Stimulated activated naive CD8-positive, alpha-beta T cell treated with anti-CD3 and anti-CD28 coated beads, Interleukin-15, Interleukin-2, amounts not matched to agents 100 U/mL and 50 U/mL, for 24 hours (primary cell): ENCODE data around the gene FAM229A.
"Not testable (repeated sequence)": the region's sequence is repeated elsewhere in the genome, so short reads cannot be mapped to it uniquely, and the experiment has no call there.

Source experiments
- ATAC-seq: fragments of 150-1000 bp; cut with Tn5 transposase; one replicate; pipeline ENCODE4 v1.10.0; 2021
- DNase-seq: peaks from one replicate; pipeline ENCODE4 v3.0.0; 2021

FAM229A gene

DNA sequence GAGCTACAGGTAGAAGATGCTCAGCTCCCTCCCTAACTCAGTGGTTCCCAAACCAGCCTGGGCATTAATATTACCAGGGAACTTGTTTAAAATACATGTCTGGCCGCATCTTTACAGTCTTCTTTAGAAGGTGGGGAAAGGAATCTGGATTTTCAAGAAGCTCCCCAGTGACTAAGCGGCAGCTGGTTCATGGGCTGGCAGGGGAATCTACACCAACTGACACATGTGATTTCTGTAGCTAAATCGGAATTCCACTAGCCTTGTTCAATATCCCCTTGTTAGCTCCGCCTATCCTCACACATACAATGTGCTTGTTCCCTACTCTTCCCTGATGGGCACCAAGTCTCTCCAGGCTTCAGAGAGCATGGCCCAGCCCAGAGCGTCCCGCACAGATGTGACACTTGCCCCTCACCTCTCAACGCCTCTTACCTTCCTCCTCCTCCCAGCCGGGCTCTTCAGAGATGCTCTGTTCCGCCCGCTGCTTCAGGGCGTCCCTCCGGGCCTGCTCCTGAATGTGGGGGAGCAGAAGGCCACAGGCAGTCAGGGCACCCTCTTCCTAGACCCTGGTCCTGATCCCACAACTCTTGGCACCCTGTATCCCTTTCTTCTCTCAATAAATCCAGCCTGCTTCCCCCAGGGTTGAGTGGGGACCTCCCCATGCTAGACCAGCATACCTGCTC is 15.4 kb upstream of the FAM229A start:
- ATAC-seq (no peak), DNase-seq (no peak)

DNA sequence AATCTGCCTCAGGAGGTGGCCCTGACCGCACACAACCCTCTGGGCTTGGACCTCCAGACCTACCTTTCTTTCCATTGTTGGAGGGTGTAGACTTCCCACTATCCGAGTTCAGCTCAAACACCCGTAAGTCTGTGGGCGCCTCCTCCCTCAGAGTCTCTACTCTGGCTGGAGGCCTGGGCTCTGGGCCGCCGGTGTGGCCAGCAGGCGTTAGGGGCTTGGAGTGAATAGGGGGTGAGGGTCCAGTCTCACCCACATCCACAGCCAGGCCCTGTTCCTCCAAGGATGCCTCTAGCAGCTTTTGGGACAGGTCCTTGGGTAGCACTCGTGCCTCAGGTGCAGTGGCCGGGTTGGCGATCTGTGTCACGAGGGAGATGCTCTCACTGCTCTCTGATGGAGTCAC is 13.9 kb upstream of the FAM229A start:
- no peak for ATAC-seq
- no peak for DNase-seq

- no peak for ATAC-seq
These were observed 11.8 kb upstream of the FAM229A start for GRCh38 chr1:32373996-32374592.

GRCh38 chr1:32372149-32372756 is 10.0 kb upstream of the FAM229A start:
- DNase-seq (peak; percentile 31), ATAC-seq (peak; percentile 83)

More at GRCh38 chr1:32373996-32374592, 11.8 kb upstream of the FAM229A start:
- no peak for DNase-seq

GRCh38 chr1:32367912-32368635 is 5.8 kb upstream of the FAM229A start:
- ATAC-seq (no peak), DNase-seq (no peak)

GRCh38 chr1:32365445-32365844 is 3.2 kb upstream of the FAM229A start:
- DNase-seq (no peak), ATAC-seq (no peak)

- ATAC-seq = no peak
- no peak for DNase-seq
These were observed 2.6 kb upstream of the FAM229A start for GRCh38 chr1:32364836-32365235.

DNA sequence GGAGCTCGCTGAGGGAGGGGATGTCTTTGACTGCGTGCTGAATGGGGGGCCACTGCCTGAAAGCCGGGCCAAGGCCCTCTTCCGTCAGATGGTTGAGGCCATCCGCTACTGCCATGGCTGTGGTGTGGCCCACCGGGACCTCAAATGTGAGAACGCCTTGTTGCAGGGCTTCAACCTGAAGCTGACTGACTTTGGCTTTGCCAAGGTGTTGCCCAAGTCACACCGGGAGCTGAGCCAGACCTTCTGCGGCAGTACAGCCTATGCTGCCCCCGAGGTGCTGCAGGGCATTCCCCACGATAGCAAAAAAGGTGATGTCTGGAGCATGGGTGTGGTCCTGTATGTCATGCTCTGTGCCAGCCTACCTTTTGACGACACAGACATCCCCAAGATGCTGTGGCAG is 1.4 kb upstream of the FAM229A start:
- no peak for DNase-seq
- no peak for ATAC-seq

GRCh38 chr1:32361674-32362473 is 411 bp downstream of the FAM229A start:
- ATAC-seq = peak; percentile 51

DNA sequence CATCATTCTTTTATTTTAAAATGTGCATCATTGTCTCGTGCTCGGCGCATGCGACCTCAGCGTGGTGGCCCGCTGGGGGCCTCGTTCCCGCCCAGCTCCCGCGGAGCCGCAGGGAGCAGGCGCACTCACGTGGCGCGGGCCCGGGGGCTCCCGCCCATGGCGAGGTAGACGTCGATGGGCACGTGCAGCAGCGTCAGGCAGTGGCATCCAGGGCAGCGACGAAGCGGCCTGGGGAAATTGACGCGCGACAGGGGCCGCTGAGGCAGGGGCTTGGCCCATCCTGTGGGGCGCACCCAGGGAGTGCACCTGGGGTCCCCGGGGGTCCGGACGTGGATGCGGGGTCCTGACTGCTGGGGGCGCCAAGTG is 994 bp downstream of the FAM229A start:
- DNase-seq (no peak), ATAC-seq (no peak)

More at GRCh38 chr1:32361674-32362473, 411 bp downstream of the FAM229A start:
- DNase-seq = peak; percentile 42

- DNase-seq (no peak), ATAC-seq (no peak)
These were observed 3.9 kb downstream of the FAM229A start for GRCh38 chr1:32358435-32358834.

GRCh38 chr1:32357614-32358013 is 4.7 kb downstream of the FAM229A start:
- no peak for ATAC-seq
- no peak for DNase-seq

DNA sequence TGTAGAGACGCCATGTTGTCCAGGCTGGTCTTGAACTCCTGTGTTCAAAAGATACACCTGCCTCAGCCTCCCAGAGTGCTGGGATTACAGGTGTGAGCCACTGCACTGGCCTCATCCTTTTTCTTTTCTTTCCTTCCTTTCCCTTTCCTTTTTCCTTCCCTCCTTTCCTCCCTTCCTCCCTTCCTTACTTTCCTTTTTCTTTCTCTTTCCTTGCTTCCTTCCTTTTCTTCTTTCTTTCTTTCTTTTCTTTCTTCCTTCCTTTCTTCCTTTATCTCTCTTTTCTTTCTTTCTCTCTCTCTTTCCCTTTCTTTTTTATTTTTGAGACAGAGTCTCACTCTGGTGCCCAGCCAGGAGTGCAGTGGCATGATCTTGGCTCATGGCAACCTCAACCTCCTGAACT is 5.8 kb downstream of the FAM229A start:
- ATAC-seq (no peak), DNase-seq (no peak)

DNA sequence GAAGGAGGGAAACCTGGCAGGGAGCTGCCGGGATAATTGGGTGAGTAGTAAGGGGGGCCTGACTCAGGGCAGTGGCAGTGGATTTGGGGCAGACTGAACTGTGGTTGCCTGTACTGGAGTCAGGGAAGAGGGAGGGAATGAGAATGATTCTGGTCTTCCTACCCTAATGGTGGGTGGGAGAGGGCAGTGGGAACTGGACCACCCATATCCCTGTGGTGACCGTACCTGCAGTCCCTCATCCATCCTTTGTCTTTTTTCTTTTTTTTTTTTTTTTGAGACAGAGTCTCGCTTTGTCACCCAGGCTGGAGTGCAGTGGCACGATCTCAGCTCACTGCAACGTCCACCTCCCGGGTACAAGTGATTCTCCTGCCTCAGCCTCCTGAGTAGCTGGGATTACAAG is 6.5 kb downstream of the FAM229A start:
- not testable (repeated sequence) for DNase-seq, ATAC-seq

DNA sequence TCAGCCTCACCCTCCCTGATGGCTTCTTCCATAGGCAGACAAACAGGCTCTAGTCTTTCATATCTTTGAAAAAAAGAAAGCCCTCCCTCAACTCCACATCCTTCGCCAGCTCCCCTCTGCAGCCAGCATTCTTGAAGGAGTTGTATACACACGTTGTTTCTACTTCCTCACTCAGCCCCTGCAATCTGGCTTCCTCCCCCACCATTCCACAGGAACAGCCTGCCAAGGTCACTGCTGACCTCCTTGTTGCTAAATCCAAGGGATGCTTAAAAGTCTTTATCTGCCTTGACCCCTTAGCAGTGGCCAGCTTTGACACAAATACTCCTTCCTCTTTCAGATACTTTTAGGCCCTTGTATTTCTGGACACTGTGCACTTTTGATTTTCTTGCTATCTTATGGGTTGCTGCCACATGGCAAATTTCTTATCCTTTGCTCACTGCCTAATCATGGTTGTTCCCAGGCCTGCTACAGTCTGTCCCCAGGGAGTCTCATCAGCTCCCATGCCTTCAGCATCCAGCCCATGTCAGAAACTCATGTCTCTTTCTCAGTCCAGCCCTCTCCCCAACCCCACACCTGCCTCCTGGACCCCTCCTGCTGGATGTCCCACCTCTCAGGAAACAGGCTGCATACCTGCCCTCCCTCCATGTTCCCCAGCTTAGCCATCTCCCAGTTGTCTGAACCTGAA is 8.3 kb downstream of the FAM229A start:
- DNase-seq (no peak), ATAC-seq (no peak)

- no peak for DNase-seq
- no peak for ATAC-seq
These were observed 8.9 kb downstream of the FAM229A start for GRCh38 chr1:32353431-32353830.

DNA sequence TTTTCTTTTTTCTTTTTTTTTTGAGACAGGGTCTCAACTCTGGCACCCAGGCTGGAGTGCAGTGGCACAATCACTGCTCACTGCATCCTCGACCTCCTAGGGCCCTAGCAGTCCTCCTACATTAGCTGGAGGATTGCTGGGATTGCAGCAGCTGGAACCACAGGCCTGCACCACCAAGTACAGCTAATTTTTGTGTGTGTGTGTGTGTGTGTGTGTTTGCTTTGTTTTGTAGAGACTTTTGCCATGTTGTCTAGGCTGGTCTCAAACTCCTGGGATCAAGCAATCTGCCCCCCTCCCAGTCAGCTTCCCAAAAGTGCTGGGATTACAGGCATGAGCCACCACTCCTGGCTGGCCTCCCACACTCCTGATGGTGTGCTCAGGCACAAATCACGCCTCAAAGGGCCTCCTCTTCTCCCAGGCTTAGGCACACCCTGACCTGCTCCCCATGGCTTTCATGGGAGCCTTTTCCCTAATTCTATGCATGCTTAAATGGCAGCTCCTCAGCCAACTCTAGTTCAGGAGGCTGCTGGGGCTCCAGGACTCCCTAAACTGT is 9.4 kb downstream of the FAM229A start:
- DNase-seq (no peak), ATAC-seq (no peak)

DNA sequence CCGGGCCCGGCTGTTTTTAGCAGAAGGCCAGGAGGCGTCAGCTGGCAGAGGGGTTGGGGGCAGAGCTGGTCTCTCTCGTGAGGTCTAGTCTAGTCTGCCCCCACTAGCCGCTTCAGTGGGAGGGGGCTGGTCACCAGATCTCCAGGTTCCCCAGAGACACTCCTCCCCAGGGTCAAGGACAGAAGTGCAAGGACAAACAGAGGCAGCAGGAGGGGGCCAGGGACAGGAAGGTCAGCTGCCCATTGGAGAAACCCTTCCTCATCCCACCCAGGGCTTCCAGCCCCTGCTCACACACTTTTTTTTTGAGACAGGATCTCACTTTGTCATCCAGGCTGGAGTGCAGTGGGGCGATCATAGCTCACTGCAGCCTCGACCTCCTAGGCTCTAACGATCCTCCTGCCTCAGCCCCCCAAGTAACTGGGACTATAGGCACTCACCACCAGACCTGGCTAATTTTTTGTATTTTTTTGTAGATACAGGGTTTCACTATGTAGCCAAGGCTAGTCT is 10.0 kb downstream of the FAM229A start:
- DNase-seq = no peak
- no peak for ATAC-seq

GRCh38 chr1:32351399-32352238 is 10.7 kb downstream of the FAM229A start:
- ATAC-seq = peak; percentile 92
- peak; percentile 91 for DNase-seq

- peak; percentile 86 for DNase-seq
- peak; percentile 64 for ATAC-seq
These were observed 11.4 kb downstream of the FAM229A start for GRCh38 chr1:32350785-32351398.
